Measurements from ENCODE around the gene GPM6B.

GRCh38 chrX:13843150-13843721 lies 26.3 kb upstream of the GPM6B start:
- no peak for TF ChIP-seq CTCF (IDR thresholded peaks at IDR 0.05; ENCODE audit: insufficient read depth, low read length, poor library complexity, severe bottlenecking)
- no peak for TF ChIP-seq EZH2phosphoT487 (conservative IDR thresholded peaks at IDR 0.05; ENCODE audit: low read length)
